Measurements from ENCODE around the gene ARHGAP42.

ARHGAP42 gene

GRCh38 chr11:100675115-100675650 is 11.9 kb upstream of the ARHGAP42 start:
- no peak for DNase-seq (ENCODE audit: low read depth)
- TF ChIP-seq MYC (IDR thresholded peaks at IDR 0.05; ENCODE audit: low read depth, low read length) (no peak), MAX (IDR thresholded peaks at IDR 0.05; ENCODE audit: low read depth, low read length) (no peak), POLR2A (IDR thresholded peaks at IDR 0.05; ENCODE audit: extremely low read depth, insufficient read length) (no peak), CTCF (IDR thresholded peaks at IDR 0.05; ENCODE audit: low read depth, low read length) (no peak)
- H3K4me3 ChIP-seq (ENCODE audit: low read depth, low read length) = no peak overlapping the region

- H3K4me3 ChIP-seq (ENCODE audit: low read depth, low read length) = no peak overlapping the region
- DNase-seq (ENCODE audit: low read depth) = no peak
- TF ChIP-seq MAX (IDR thresholded peaks at IDR 0.05; ENCODE audit: low read depth, low read length) = no peak
These were observed 10.2 kb upstream of the ARHGAP42 start for GRCh38 chr11:100676901-100677300.

DNA sequence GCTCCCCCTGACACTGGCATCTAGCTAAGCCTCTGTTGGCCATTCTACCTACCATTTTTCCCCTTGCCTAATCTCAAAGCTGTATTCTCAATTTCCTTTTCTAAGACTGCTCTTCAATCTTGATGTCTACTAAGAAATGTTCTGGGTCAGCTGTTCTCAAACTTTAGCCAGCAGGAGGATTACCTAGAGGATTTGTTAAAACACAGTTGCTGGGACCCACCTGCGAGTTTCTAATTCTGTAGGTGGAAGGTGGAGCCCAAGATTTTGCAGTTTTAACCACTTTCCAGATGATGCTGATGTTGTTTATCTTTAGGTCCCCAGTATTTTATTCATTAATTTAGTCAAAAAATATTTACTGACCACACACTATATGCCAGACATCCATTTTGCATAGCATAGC is 9.3 kb upstream of the ARHGAP42 start:
- DNase-seq (ENCODE audit: low read depth) = no peak
- TF ChIP-seq CTCF (IDR thresholded peaks at IDR 0.05; ENCODE audit: low read depth, low read length) = no peak
- no peak for TF ChIP-seq POLR2A (IDR thresholded peaks at IDR 0.05; ENCODE audit: extremely low read depth, insufficient read length)
- TF ChIP-seq MYC (IDR thresholded peaks at IDR 0.05; ENCODE audit: low read depth, low read length) = no peak
- TF ChIP-seq MAX (IDR thresholded peaks at IDR 0.05; ENCODE audit: low read depth, low read length) = no peak
- no peak overlapping the region for H3K4me3 ChIP-seq (ENCODE audit: low read depth, low read length)

GRCh38 chr11:100680070-100680469 is 7.0 kb upstream of the ARHGAP42 start:
- TF ChIP-seq MYC (IDR thresholded peaks at IDR 0.05; ENCODE audit: low read depth, low read length) (no peak), MAX (IDR thresholded peaks at IDR 0.05; ENCODE audit: low read depth, low read length) (no peak), CTCF (IDR thresholded peaks at IDR 0.05; ENCODE audit: low read depth, low read length) (no peak), POLR2A (IDR thresholded peaks at IDR 0.05; ENCODE audit: extremely low read depth, insufficient read length) (no peak)
- DNase-seq (ENCODE audit: low read depth) = no peak
- no peak overlapping the region for H3K4me3 ChIP-seq (ENCODE audit: low read depth, low read length)

DNA sequence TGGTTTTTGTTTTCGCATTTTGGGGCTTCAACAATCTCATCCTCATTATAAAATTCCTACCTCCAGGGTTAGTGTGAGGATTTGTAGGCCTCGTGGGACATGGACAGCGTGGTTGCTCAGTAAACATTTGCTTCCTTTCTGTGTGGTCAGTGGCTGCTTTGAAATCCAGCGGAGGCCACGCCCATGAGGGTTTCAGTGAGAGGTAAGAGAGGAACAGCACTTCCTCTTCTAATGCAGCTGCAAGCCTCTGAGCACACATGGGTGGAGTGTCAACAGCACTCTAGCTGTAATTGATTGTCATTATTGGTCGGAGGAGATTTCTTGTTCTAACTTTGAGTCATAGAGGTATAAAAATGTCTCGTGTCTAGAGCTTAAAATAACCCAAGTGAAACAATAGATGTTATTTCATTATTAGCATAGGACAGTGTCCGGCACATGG is 6.0 kb upstream of the ARHGAP42 start:
- TF ChIP-seq CTCF (IDR thresholded peaks at IDR 0.05; ENCODE audit: low read depth, low read length) (no peak), MAX (IDR thresholded peaks at IDR 0.05; ENCODE audit: low read depth, low read length) (peak; percentile 93), MYC (IDR thresholded peaks at IDR 0.05; ENCODE audit: low read depth, low read length) (peak; percentile 81), POLR2A (IDR thresholded peaks at IDR 0.05; ENCODE audit: extremely low read depth, insufficient read length) (no peak)
- H3K4me3 ChIP-seq (ENCODE audit: low read depth, low read length) = no peak overlapping the region
- DNase-seq (ENCODE audit: low read depth) = peak; percentile 88

DNA sequence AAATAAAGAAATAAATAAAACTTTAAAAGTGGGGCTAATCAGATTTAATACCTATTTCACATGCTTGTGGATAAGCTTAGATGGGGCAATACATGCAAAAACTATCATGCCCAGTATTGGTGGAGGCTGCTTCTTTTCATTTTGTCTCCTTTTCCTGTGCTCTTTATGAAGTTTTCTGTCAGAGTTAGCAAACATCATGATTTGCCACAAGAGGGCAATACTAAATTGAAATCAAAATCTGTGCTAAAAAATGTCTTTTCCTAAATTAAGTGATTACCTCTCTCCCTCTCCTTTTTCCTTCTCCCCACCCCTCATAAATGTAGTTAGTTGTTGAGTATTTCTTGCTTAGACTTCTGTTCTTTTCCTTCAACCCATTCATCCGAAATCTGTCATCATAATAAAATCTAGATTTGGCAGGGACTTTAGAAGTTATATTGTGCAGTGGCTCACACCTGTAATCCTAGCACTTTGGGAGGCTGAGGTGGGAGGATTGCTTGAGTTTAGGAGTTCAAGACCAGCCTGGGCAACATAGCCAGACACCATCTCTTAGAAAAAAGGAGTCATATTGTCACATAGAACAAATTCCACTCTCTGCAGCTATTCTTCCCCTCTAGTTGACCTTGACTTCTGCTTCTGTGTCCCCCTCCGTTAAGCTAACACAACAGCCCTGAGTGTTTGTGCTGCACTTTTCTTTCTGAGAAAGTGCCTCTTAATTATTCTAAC is 4.7 kb upstream of the ARHGAP42 start:
- TF ChIP-seq POLR2A (IDR thresholded peaks at IDR 0.05; ENCODE audit: extremely low read depth, insufficient read length) (no peak), MAX (IDR thresholded peaks at IDR 0.05; ENCODE audit: low read depth, low read length) (no peak), MYC (IDR thresholded peaks at IDR 0.05; ENCODE audit: low read depth, low read length) (no peak)
- no peak overlapping the region for H3K4me3 ChIP-seq (ENCODE audit: low read depth, low read length)
- DNase-seq (ENCODE audit: low read depth) = peak; percentile 5
